ENCODE results near the gene MARF1. TPM values are rescaled to one million over a fixed set of nuclear protein-coding genes. Genes with fewer than 3 reads are reported as not detected.
"Not testable (repeated sequence)": the region's sequence is repeated elsewhere in the genome, so short reads cannot be mapped to it uniquely, and the experiment has no call there.

The MARF1 gene
- total and polyA plus RNA-seq, 9 of the 15 experiments (the other 6 are each of a cell fraction or from before 2014, with no cell fraction given) = 4.7 to 33.2 (median 11.7) TPM

DNA sequence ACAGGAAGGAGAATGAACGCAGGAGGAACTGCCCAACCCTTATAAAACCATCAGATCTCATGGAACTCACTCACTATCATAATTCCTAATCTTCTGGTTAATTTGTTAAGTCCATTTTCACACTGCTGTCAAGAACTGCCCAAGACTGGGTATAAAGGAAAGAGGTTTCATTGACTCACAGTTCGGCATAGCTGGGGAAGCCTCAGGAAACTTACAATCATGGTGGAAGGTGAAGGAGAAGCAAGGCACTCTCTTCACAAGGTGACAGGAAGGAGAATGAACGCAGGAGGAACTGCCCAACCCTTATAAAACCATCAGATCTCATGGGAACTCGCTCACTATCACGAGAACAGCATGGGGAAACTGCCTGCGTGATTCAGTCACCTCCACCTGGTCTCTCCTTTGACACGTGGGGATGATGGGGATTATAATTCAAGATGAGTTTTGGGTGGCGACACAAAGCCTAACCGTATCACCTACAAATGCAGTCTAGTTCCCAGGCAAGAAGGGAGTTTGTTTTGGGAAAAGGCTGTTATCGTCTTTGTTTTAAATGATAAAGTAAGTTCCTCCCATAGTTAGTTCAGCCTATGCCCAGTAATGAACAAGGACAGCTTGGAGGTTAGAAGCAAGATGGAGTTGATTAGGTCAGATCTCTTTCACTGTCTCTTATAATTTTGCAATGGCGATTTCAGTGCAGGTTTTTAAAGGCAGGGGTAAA lies 68.9 kb downstream of the MARF1 start (continued):
- TF ChIP-seq JUND (IDR thresholded peaks at IDR 0.05; ENCODE audit: borderline replicate concordance, low read depth, low read length) = not testable (repeated sequence)
- peak; percentile 57; the same call in 2 of the 3 replicates for TF ChIP-seq JUND (tag; IDR thresholded peaks at IDR 0.05; ENCODE audit: borderline replicate concordance, low read depth, low read length)
- TF ChIP-seq PKNOX1 (IDR thresholded peaks at IDR 0.05) = 0 out of 2 replicates have a peak, but pooled peaks have one; percentile 28
- 0 out of 2 replicates have a peak, but pooled peaks have one; percentile 68 for TF ChIP-seq CAMTA2 (CRISPR knock-in tag; conservative IDR thresholded peaks at IDR 0.05)
- TF ChIP-seq POLR2B (IDR thresholded peaks at IDR 0.05; ENCODE audit: low read depth, partially characterized antibody) = peak; percentile 94
- 0 out of 2 replicates have a peak, but pooled peaks have one; percentile 40 for TF ChIP-seq ZNF165 (CRISPR knock-in tag; IDR thresholded peaks at IDR 0.05; ENCODE audit: borderline replicate concordance)
- peak; percentile 94 for TF ChIP-seq SMAD3 (CRISPR knock-in tag; conservative IDR thresholded peaks at IDR 0.05)
- TF ChIP-seq ZNF354B (CRISPR knock-in tag; IDR thresholded peaks at IDR 0.05) = peak; percentile 79; the same call in 1 of the 2 replicates
- TF ChIP-seq, protein P1, sequence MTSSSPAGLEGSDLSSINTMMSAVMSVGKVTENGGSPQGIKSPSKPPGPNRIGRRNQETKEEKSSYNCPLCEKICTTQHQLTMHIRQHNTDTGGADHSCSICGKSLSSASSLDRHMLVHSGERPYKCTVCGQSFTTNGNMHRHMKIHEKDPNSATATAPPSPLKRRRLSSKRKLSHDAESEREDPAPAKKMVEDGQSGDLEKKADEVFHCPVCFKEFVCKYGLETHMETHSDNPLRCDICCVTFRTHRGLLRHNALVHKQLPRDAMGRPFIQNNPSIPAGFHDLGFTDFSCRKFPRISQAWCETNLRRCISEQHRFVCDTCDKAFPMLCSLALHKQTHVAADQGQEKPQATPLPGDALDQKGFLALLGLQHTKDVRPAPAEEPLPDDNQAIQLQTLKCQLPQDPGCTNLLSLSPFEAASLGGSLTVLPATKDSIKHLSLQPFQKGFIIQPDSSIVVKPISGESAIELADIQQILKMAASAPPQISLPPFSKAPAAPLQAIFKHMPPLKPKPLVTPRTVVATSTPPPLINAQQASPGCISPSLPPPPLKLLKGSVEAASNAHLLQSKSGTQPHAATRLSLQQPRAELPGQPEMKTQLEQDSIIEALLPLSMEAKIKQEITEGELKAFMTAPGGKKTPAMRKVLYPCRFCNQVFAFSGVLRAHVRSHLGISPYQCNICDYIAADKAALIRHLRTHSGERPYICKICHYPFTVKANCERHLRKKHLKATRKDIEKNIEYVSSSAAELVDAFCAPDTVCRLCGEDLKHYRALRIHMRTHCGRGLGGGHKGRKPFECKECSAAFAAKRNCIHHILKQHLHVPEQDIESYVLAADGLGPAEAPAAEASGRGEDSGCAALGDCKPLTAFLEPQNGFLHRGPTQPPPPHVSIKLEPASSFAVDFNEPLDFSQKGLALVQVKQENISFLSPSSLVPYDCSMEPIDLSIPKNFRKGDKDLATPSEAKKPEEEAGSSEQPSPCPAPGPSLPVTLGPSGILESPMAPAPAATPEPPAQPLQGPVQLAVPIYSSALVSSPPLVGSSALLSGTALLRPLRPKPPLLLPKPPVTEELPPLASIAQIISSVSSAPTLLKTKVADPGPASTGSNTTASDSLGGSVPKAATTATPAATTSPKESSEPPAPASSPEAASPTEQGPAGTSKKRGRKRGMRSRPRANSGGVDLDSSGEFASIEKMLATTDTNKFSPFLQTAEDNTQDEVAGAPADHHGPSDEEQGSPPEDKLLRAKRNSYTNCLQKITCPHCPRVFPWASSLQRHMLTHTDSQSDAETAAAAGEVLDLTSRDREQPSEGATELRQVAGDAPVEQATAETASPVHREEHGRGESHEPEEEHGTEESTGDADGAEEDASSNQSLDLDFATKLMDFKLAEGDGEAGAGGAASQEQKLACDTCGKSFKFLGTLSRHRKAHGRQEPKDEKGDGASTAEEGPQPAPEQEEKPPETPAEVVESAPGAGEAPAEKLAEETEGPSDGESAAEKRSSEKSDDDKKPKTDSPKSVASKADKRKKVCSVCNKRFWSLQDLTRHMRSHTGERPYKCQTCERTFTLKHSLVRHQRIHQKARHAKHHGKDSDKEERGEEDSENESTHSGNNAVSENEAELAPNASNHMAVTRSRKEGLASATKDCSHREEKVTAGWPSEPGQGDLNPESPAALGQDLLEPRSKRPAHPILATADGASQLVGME (CRISPR knock-in tag; IDR thresholded peaks at IDR 0.05) = peak; percentile 81; the same call in 1 of the 2 replicates
- peak; percentile 56 for TF ChIP-seq GMEB1 (CRISPR knock-in tag; IDR thresholded peaks at IDR 0.05)
- TF ChIP-seq HSF4 (CRISPR knock-in tag; IDR thresholded peaks at IDR 0.05; ENCODE audit: borderline replicate concordance) = peak; percentile 83; the same call in 1 of the 2 replicates
- peak; percentile 89 for TF ChIP-seq ZBTB17 (CRISPR knock-in tag; IDR thresholded peaks at IDR 0.05)
- peak; percentile 15 to 70; a peak in 3 of 4 replicates for TF ChIP-seq MAZ (CRISPR knock-in tag; conservative IDR thresholded peaks at IDR 0.05 in 1 of 2, IDR thresholded peaks at IDR 0.05 in 1 of 2)
- TF ChIP-seq ZNF324 (CRISPR knock-in tag; IDR thresholded peaks at IDR 0.05) = 0 out of 2 replicates have a peak, but pooled peaks have one; percentile 54
- peak; percentile 60; the same call in 1 of the 2 replicates for TF ChIP-seq POLR2AphosphoS2 (IDR thresholded peaks at IDR 0.05; ENCODE audit: low read length)
- peak; percentile 63; the same call in 1 of the 2 replicates for TF ChIP-seq STAT5B (CRISPR knock-in tag; IDR thresholded peaks at IDR 0.05)
- TF ChIP-seq ZNF76 (CRISPR knock-in tag; IDR thresholded peaks at IDR 0.05; ENCODE audit: borderline replicate concordance) = peak; percentile 94; the same call in 1 of the 2 replicates
- peak; percentile 96 for TF ChIP-seq ZNF584 (CRISPR knock-in tag; IDR thresholded peaks at IDR 0.05; ENCODE audit: low read depth)
- TF ChIP-seq MTA1 (IDR thresholded peaks at IDR 0.05; ENCODE audit: borderline replicate concordance) = 0 out of 2 replicates have a peak, but pooled peaks have one; percentile 54
